ENCODE results near the gene TSPAN10. TPM values are rescaled to one million over a fixed set of nuclear protein-coding genes. Genes with fewer than 3 reads are reported as not detected.
A peak's percentile ranks its signal among the peaks of the same experiment; 100 is the strongest.

The TSPAN10 gene
- total RNA-seq, 1 donor from 2014 or later, result 2.7 TPM

GRCh38 chr17:81690066-81690465, 53.1 kb downstream of the TSPAN10 start:
- no peak for FAIRE-seq
- H3K36me3 ChIP-seq (ENCODE audit: insufficient read depth, low read length), result peaks cover 29% of the 10 kb centered on the region
- H3K4me3 Mint-ChIP-seq (ENCODE audit: unreplicated experiment), result no peak overlapping the region

DNA sequence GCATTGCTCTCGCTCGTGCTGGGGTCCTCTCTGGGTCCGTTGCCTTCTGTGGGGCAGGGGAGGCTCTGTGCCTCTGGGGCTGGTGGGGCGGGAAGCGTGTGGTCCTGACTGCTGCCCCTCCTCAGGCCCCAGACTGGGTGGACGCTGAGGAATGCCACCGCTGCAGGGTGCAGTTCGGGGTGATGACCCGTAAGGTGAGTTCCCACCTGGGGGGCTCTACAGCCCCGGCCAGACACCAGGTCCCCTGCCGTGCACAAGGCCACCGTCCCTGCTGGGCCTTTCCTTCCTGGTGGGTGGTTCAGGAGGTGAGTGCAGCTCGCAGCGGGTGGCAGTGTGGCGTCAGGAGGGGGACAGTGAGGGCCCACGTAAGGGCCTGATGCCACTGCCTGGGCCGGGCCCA, 53.6 kb downstream of the TSPAN10 start:
- DNase-seq (ENCODE audit: low read depth), result no peak
- H3K36me3 ChIP-seq (ENCODE audit: insufficient read depth, low read length), result peaks cover 30% of the 10 kb centered on the region
- H3K4me2 ChIP-seq (ENCODE audit: low read length), result no peak overlapping the region

More at GRCh38 chr17:81690066-81690465, 53.1 kb downstream of the TSPAN10 start:
- H3K4me1 Mint-ChIP-seq (ENCODE audit: low read depth, unreplicated experiment), result peaks cover 5% of the 10 kb centered on the region
- no peak for DNase-seq (ENCODE audit: low read depth)
- H3K36me3 Mint-ChIP-seq (ENCODE audit: low read depth, unreplicated experiment), result peaks cover 16% of the 10 kb centered on the region
- no peak for TF ChIP-seq EZH2 (IDR thresholded peaks at IDR 0.05; ENCODE audit: insufficient read depth, low read length)
- TF ChIP-seq, protein P1, sequence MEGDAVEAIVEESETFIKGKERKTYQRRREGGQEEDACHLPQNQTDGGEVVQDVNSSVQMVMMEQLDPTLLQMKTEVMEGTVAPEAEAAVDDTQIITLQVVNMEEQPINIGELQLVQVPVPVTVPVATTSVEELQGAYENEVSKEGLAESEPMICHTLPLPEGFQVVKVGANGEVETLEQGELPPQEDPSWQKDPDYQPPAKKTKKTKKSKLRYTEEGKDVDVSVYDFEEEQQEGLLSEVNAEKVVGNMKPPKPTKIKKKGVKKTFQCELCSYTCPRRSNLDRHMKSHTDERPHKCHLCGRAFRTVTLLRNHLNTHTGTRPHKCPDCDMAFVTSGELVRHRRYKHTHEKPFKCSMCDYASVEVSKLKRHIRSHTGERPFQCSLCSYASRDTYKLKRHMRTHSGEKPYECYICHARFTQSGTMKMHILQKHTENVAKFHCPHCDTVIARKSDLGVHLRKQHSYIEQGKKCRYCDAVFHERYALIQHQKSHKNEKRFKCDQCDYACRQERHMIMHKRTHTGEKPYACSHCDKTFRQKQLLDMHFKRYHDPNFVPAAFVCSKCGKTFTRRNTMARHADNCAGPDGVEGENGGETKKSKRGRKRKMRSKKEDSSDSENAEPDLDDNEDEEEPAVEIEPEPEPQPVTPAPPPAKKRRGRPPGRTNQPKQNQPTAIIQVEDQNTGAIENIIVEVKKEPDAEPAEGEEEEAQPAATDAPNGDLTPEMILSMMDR (IDR thresholded peaks at IDR 0.05; ENCODE audit: insufficient read depth, low read depth, low read length), result no peak
- Histone ChIP-seq H2AFZ (ENCODE audit: low read depth, low read length) (no peak overlapping the region), H3K9ac (ENCODE audit: low read length) (no peak overlapping the region), H3K4me3 (ENCODE audit: insufficient read depth, low read depth, low read length) (no peak overlapping the region), H3K4me2 (ENCODE audit: low read length) (no peak overlapping the region), H3K27ac (ENCODE audit: low read depth, low read length) (no peak overlapping the region), H3K9me3 (ENCODE audit: insufficient read depth, low read depth, low read length) (no peaks in the 10 kb centered on the region), H4K20me1 (ENCODE audit: insufficient read depth, low read length) (peaks cover 94% of the 10 kb centered on the region), H3K27me3 (ENCODE audit: insufficient read depth, low read length) (no peaks in the 10 kb centered on the region), H3K4me1 (ENCODE audit: insufficient read depth, low read length) (peaks cover 9% of the 10 kb centered on the region), H3K79me2 (ENCODE audit: insufficient read depth, low read length) (peaks cover 95% of the 10 kb centered on the region)
- no peaks in the 10 kb centered on the region for H3K27me3 Mint-ChIP-seq (ENCODE audit: low read depth, unreplicated experiment)
- H3K9me3 Mint-ChIP-seq (ENCODE audit: unreplicated experiment), result no peaks in the 10 kb centered on the region
- H3K27ac Mint-ChIP-seq (ENCODE audit: unreplicated experiment), result no peak overlapping the region

DNA sequence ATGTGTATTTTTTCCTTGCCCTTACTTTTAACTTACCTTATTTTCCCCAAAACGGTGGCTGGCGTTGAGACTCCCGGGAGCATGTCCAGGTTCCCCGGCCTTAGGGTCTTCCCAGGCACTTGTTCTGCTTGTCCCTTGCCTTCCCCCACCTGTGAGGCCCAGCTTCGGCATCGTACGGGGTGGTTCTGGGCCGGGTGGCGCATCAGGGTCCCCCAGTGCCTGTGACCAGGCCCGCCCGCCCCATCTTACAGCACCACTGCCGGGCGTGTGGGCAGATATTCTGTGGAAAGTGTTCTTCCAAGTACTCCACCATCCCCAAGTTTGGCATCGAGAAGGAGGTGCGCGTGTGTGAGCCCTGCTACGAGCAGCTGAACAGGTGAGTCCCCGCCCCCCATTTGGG, 54.2 kb downstream of the TSPAN10 start:
- Histone ChIP-seq H2AFZ (ENCODE audit: low read depth, low read length) (no peak overlapping the region), H3K79me2 (ENCODE audit: insufficient read depth, low read length) (peaks cover 95% of the 10 kb centered on the region), H3K9ac (ENCODE audit: low read length) (no peak overlapping the region), H3K4me2 (ENCODE audit: low read length) (no peak overlapping the region), H3K4me1 (ENCODE audit: insufficient read depth, low read length) (no peaks in the 10 kb centered on the region), H3K36me3 (ENCODE audit: insufficient read depth, low read length) (peaks cover 27% of the 10 kb centered on the region), H3K27me3 (ENCODE audit: insufficient read depth, low read length) (no peaks in the 10 kb centered on the region), H4K20me1 (ENCODE audit: insufficient read depth, low read length) (peaks cover 92% of the 10 kb centered on the region), H3K9me3 (ENCODE audit: insufficient read depth, low read depth, low read length) (no peaks in the 10 kb centered on the region), H3K4me3 (ENCODE audit: insufficient read depth, low read depth, low read length) (no peak overlapping the region), H3K27ac (ENCODE audit: low read depth, low read length) (no peak overlapping the region)
- Mint-ChIP-seq H3K4me3 (ENCODE audit: unreplicated experiment) (no peak overlapping the region), H3K27me3 (ENCODE audit: low read depth, unreplicated experiment) (no peaks in the 10 kb centered on the region), H3K4me1 (ENCODE audit: low read depth, unreplicated experiment) (no peaks in the 10 kb centered on the region), H3K9me3 (ENCODE audit: unreplicated experiment) (no peaks in the 10 kb centered on the region), H3K27ac (ENCODE audit: unreplicated experiment) (peak overlapping the region; percentile 75), H3K36me3 (ENCODE audit: low read depth, unreplicated experiment) (peaks cover 14% of the 10 kb centered on the region)
- FAIRE-seq (no peak), DNase-seq (ENCODE audit: low read depth) (no peak)
- TF ChIP-seq EZH2 (IDR thresholded peaks at IDR 0.05; ENCODE audit: insufficient read depth, low read length), result no peak
- TF ChIP-seq, protein P1 (IDR thresholded peaks at IDR 0.05; ENCODE audit: insufficient read depth, low read depth, low read length), result no peak

More for the DNA sequence above, 53.6 kb downstream of the TSPAN10 start:
- no peak overlapping the region for H3K27ac ChIP-seq (ENCODE audit: low read depth, low read length)
- H3K4me1 ChIP-seq (ENCODE audit: insufficient read depth, low read length), result peaks cover 4% of the 10 kb centered on the region
- peaks cover 16% of the 10 kb centered on the region for H3K36me3 Mint-ChIP-seq (ENCODE audit: low read depth, unreplicated experiment)
- H3K9me3 Mint-ChIP-seq (ENCODE audit: unreplicated experiment), result no peaks in the 10 kb centered on the region
- no peaks in the 10 kb centered on the region for H3K27me3 Mint-ChIP-seq (ENCODE audit: low read depth, unreplicated experiment)
- peaks cover 94% of the 10 kb centered on the region for H4K20me1 ChIP-seq (ENCODE audit: insufficient read depth, low read length)
- no peak overlapping the region for H2AFZ ChIP-seq (ENCODE audit: low read depth, low read length)
- peaks cover 3% of the 10 kb centered on the region for H3K4me1 Mint-ChIP-seq (ENCODE audit: low read depth, unreplicated experiment)
- no peak overlapping the region for H3K4me3 Mint-ChIP-seq (ENCODE audit: unreplicated experiment)
- H3K4me3 ChIP-seq (ENCODE audit: insufficient read depth, low read depth, low read length), result no peak overlapping the region
- TF ChIP-seq EZH2 (IDR thresholded peaks at IDR 0.05; ENCODE audit: insufficient read depth, low read length), result no peak
- TF ChIP-seq, protein P1 (IDR thresholded peaks at IDR 0.05; ENCODE audit: insufficient read depth, low read depth, low read length), result no peak
- no peak overlapping the region for H3K9ac ChIP-seq (ENCODE audit: low read length)
- H3K79me2 ChIP-seq (ENCODE audit: insufficient read depth, low read length), result peaks cover 95% of the 10 kb centered on the region
- H3K9me3 ChIP-seq (ENCODE audit: insufficient read depth, low read depth, low read length), result no peaks in the 10 kb centered on the region
- H3K27me3 ChIP-seq (ENCODE audit: insufficient read depth, low read length), result no peaks in the 10 kb centered on the region
- FAIRE-seq, result no peak
- H3K27ac Mint-ChIP-seq (ENCODE audit: unreplicated experiment), result no peak overlapping the region

Measured in astrocyte (in vitro differentiated cells and primary cell).